Osteocyte (in vitro differentiated cells): ENCODE measurements around the gene KCNK10. TPM values are rescaled to one million over a fixed set of nuclear protein-coding genes. Genes with fewer than 3 reads are reported as not detected.

Experiments used
- DNase-seq: peaks from one replicate; pipeline ENCODE4 v3.0.0; 2021; ENCODE audit warnings: mixed read lengths; ENCODE audit not compliant: unreplicated experiment; ENCODE audit errors: extremely low spot score
- H3K27ac Mint-ChIP-seq: one replicate; pipeline ENCODE4 v1.8.0; 2021; ENCODE audit warnings: mild to moderate bottlenecking, mixed read lengths; ENCODE audit not compliant: unreplicated experiment
- H3K27me3 Mint-ChIP-seq: one replicate; pipeline ENCODE4 v1.8.0; 2021; ENCODE audit warnings: mixed read lengths; ENCODE audit not compliant: unreplicated experiment
- H3K36me3 Mint-ChIP-seq: one replicate; pipeline ENCODE4 v1.8.0; 2021; ENCODE audit warnings: mixed read lengths; ENCODE audit not compliant: unreplicated experiment
- H3K4me1 Mint-ChIP-seq: one replicate; pipeline ENCODE4 v1.8.0; 2021; ENCODE audit warnings: mixed read lengths; ENCODE audit not compliant: unreplicated experiment
- H3K4me3 Mint-ChIP-seq: one replicate; pipeline ENCODE4 v1.8.0; 2021; ENCODE audit warnings: mild to moderate bottlenecking, moderate library complexity, mixed read lengths; ENCODE audit not compliant: unreplicated experiment
- H3K9me3 Mint-ChIP-seq: one replicate; pipeline ENCODE4 v1.8.0; 2021; ENCODE audit warnings: mixed read lengths; ENCODE audit not compliant: unreplicated experiment
- CTCF ChIP-seq: fragments of 200-600 bp; sonication (generic); IDR thresholded peaks from 2 replicates; pipeline ENCODE4 v1.5.0; 2021; ENCODE audit warnings: antibody characterized with exemption, mild to moderate bottlenecking, moderate library complexity
- total RNA-seq: library from RNA; stranded (reverse); gene quantifications from 2 replicates; pipeline ENCODE4 v1.2.1, GENCODE V29; 2021

The KCNK10 gene
- total RNA-seq, 1 donor from 2014 or later: not detected

DNA sequence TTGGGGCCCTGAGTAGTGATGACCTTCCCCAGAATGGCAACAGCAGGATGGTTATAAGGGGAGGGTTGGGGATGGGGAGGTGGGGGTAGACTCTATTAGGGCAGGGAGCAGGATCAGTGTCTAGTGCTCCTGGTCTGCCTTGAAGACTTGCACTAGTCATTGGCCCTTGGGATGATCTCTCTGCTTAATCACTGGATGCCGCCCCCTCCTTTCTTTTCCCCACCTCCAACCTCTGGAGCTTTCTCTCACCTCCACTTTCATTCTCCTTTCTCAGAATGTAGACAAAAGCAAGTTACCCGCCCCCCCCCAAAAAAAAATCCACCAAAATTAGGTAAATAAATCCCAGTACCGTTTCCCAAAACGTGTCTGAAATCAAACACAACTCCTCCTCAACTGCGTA lies 2.8 kb upstream of the KCNK10 start:
- Mint-ChIP-seq H3K27ac (no peak overlapping the region), H3K4me1 (peaks cover 12% of the 10 kb centered on the region), H3K4me3 (no peak overlapping the region), H3K36me3 (no peaks in the 10 kb centered on the region), H3K27me3 (peaks cover 56% of the 10 kb centered on the region), H3K9me3 (no peaks in the 10 kb centered on the region)
- no peak for DNase-seq
- TF ChIP-seq CTCF: no peak

- Mint-ChIP-seq H3K27me3 (peaks cover 54% of the 10 kb centered on the region), H3K4me1 (peaks cover 12% of the 10 kb centered on the region), H3K4me3 (no peak overlapping the region), H3K27ac (no peak overlapping the region), H3K9me3 (no peaks in the 10 kb centered on the region), H3K36me3 (no peaks in the 10 kb centered on the region)
- DNase-seq: no peak
- no peak for TF ChIP-seq CTCF
Observed at GRCh38 chr14:88324930-88325329, 1.9 kb upstream of the KCNK10 start.

DNA sequence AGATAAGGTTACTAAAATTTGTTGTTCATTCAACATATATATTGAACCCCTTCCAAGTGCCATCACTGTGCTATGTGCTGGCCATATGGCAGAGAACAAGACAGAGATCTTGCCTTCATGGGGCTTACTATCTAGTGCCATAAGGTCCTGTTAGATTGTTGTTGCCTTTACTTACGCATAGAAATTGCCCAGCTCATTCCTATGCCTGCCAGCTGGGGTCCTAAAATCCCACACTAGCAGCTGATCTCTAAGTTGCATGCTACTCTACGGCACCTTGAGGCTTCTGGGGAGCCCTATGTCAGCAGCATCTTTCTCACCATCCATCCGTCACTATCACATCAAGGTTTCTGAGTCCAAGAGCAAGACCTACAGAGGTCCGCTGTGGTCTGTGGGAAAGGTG lies 1.4 kb upstream of the KCNK10 start:
- no peak overlapping the region for H3K4me3 Mint-ChIP-seq
- TF ChIP-seq CTCF: no peak
- H3K27me3 Mint-ChIP-seq: peaks cover 50% of the 10 kb centered on the region
- no peak overlapping the region for H3K27ac Mint-ChIP-seq
- no peaks in the 10 kb centered on the region for H3K9me3 Mint-ChIP-seq
- DNase-seq: no peak
- peaks cover 12% of the 10 kb centered on the region for H3K4me1 Mint-ChIP-seq
- no peaks in the 10 kb centered on the region for H3K36me3 Mint-ChIP-seq

- no peak for DNase-seq
- Mint-ChIP-seq H3K4me3 (peak overlapping the region; percentile 73), H3K27me3 (peaks cover 45% of the 10 kb centered on the region)
Observed at GRCh38 chr14:88323523-88324199, 592 bp upstream of the KCNK10 start.

More at GRCh38 chr14:88323523-88324199, 592 bp upstream of the KCNK10 start:
- no peaks in the 10 kb centered on the region for H3K9me3 Mint-ChIP-seq
- H3K36me3 Mint-ChIP-seq: no peaks in the 10 kb centered on the region
- TF ChIP-seq CTCF: no peak
- H3K27ac Mint-ChIP-seq: no peak overlapping the region
- peaks cover 12% of the 10 kb centered on the region for H3K4me1 Mint-ChIP-seq
